NT2/D1 (cell line): ENCODE results near the gene LRRC61.

Experiments used
- SUZ12 ChIP-seq: IDR thresholded peaks from 2 replicates; pipeline ENCODE4 v1.6.1; 2011; ENCODE audit not compliant: insufficient read length, insufficient read depth; ENCODE audit errors: extremely low read depth
- YY1 ChIP-seq: IDR thresholded peaks from 2 replicates; pipeline ENCODE4 v1.6.1; 2011; ENCODE audit not compliant: insufficient read length, insufficient read depth
- ZNF274 ChIP-seq: IDR thresholded peaks from 2 replicates; pipeline ENCODE4 v1.6.1; 2011; ENCODE audit warnings: mild to moderate bottlenecking, low read depth, low read length

- TF ChIP-seq YY1: no peak
- no peak for TF ChIP-seq ZNF274
- TF ChIP-seq SUZ12: no peak
Measured at GRCh38 chr7:150329331-150330120, 6.4 kb downstream of the LRRC61 start.
